ENCODE results near the gene TSPAN15.

GRCh38 chr10:69467928-69468750 lies 16.9 kb downstream of the TSPAN15 start:
- TF ChIP-seq CTCF (IDR thresholded peaks at IDR 0.05): no peak
- TF ChIP-seq EP300 (IDR thresholded peaks at IDR 0.05): no peak
